Subcutaneous abdominal adipose tissue (tissue), 5 donors: ENCODE results near the gene ACTN4.

Experiments used
- H3K27ac ChIP-seq: one replicate; pipeline ENCODE4 v1.7.0; 2013; ENCODE audit warnings: low read depth, mild to moderate bottlenecking, inconsistent platforms, low read length, moderate library complexity
- H3K27me3 ChIP-seq, 5 donors: one replicate each; pipeline ENCODE4 v1.7.0; 2013; ENCODE audit warnings: low read length in 5 of 5, inconsistent platforms in 1 of 5; ENCODE audit not compliant: control insufficient read depth in 5 of 5, insufficient read depth in 4 of 5
- H3K36me3 ChIP-seq, 5 donors: one replicate each; pipeline ENCODE4 v1.7.0; 2013; ENCODE audit warnings: low read length in 5 of 5; ENCODE audit not compliant: control insufficient read depth in 5 of 5, insufficient read depth in 5 of 5
- H3K4me1 ChIP-seq, 5 donors: one replicate each; pipeline ENCODE4 v1.7.0; 2013; ENCODE audit warnings: low read length in 5 of 5, mild to moderate bottlenecking in 3 of 5, moderate library complexity in 1 of 5; ENCODE audit not compliant: control insufficient read depth in 5 of 5, insufficient read depth in 5 of 5
- H3K4me3 ChIP-seq, 5 donors: one replicate each; pipeline ENCODE4 v1.7.0; 2013; ENCODE audit warnings: low read length in 5 of 5, low read depth in 1 of 5
- H3K9ac ChIP-seq, 5 donors: one replicate each; pipeline ENCODE4 v1.7.0; 2013; ENCODE audit warnings: low read length in 5 of 5, mild to moderate bottlenecking in 4 of 5, moderate library complexity in 3 of 5
- H3K9me3 ChIP-seq, 5 donors: one replicate each; pipeline ENCODE4 v1.7.0; 2013; ENCODE audit warnings: low read length in 5 of 5; ENCODE audit not compliant: control insufficient read depth in 5 of 5
- donor health status: healthy.
- donor health status: healthy.
- donor health status: healthy.
- donor health status: healthy.
- donor health status: healthy.

ACTN4 gene

DNA sequence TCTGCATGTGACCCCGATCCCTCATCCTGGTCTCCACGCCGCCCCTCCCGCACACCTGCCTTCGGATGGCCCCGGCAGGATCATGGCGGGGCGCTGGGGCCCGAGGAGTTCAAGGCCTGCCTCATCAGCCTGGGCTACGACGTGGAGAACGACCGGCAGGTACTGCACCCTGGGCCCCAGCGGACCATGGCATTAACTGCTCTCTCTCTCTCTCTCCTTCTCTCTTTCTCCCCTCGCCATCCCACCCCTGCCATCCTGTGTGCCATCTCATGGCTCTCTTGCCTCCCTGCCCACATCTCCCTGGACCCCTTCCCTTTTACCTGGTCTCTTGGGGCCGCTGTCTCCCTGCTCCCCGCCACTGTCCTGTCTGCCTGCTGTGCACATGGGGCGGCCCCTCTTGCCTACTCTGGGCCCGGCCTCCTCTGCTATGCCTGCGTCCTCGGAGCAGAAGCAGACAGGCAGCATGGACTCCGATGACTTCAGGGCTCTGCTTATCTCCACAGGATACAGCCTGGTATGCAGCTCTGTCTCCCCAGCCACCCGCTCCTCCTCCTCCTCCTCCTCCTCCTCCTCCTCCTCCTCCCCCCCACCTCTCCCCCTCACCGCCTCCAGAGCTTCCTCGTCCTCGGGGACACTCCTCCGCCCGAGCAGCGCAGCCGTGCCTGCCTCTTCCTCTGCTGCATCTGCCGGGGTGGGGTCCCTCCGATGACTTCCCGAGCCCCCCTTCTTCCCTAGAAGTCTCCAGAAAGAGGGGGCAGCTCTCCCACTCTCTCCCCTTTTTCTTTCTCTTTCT lies 80.6 kb downstream of the ACTN4 start:
- Histone ChIP-seq H3K9ac (no peak overlapping the region), H3K27me3 (no peaks in the 10 kb centered on the region), H3K4me1 (peaks cover 0 to 24% (median 0%) of the 10 kb centered on the region in 5 donors), H3K36me3 (peaks cover 0 to 85% (median 78%) of the 10 kb centered on the region in 5 donors), H3K9me3 (no peaks in the 10 kb centered on the region), H3K4me3 (no peak overlapping the region), H3K27ac (no peak overlapping the region)

DNA sequence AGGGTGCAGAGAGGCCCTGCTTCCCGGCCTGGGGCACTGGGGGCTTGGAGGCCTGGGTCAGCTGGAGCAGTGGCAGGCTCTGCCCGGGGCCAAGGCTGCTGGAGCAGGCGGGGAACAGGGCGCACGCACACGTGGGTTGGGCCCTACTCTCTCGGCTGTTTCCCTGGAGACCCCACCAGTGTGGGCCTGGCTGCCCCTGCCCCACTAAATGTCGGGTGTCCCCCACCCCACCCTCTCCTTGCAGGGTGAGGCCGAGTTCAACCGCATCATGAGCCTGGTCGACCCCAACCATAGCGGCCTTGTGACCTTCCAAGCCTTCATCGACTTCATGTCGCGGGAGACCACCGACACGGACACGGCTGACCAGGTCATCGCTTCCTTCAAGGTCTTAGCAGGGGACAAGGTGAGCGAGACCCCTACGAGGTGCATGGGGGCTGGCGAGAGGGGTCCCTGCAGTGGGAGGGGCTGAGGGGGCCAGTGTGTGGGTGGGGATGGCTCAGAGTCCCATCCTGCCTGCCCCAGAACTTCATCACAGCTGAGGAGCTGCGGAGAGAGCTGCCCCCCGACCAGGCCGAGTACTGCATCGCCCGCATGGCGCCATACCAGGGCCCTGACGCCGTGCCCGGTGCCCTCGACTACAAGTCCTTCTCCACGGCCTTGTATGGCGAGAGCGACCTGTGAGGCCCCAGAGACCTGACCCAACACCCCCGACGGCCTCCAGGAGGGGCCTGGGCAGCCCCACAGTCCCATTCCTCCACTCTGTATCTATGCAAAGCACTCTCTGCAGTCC lies 81.5 kb downstream of the ACTN4 start:
- Histone ChIP-seq H3K27ac (no peak overlapping the region), H3K36me3 (peaks cover 0 to 76% (median 69%) of the 10 kb centered on the region in 5 donors), H3K4me3 (no peak overlapping the region), H3K27me3 (no peaks in the 10 kb centered on the region), H3K4me1 (peaks cover 0 to 29% (median 0%) of the 10 kb centered on the region in 5 donors), H3K9me3 (no peaks in the 10 kb centered on the region), H3K9ac (no peak overlapping the region)

DNA sequence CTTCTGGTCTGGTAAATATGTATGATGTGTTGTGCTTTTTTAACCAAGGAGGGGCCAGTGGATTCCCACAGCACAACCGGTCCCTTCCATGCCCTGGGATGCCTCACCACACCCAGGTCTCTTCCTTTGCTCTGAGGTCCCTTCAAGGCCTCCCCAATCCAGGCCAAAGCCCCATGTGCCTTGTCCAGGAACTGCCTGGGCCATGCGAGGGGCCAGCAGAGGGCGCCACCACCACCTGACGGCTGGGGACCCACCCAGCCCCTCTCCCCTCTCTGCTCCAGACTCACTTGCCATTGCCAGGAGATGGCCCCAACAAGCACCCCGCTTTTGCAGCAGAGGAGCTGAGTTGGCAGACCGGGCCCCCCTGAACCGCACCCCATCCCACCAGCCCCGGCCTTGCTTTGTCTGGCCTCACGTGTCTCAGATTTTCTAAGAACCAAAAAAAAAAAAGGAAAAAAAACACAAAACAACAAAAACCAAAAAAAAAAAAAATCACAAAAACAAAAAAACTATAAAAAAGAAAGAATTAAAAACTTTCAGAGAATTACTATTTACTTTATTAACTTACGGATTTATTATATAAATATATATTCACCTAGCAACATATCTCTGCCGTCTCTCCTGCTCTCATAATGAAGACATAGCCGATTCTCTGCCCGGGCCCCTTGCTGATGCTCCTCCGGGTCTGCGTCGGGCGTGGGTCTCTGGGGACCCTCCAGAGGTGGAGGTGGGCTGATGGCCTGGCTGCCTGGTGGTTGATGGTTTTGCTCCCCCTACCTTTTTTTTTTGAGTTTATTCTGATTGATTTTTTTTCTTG lies 82.4 kb downstream of the ACTN4 start:
- Histone ChIP-seq H3K36me3 (peaks cover 0 to 67% (median 60%) of the 10 kb centered on the region in 5 donors), H3K27ac (no peak overlapping the region), H3K9ac (no peak overlapping the region), H3K4me3 (no peak overlapping the region), H3K9me3 (no peaks in the 10 kb centered on the region), H3K4me1 (peaks cover 0 to 36% (median 0%) of the 10 kb centered on the region in 5 donors), H3K27me3 (no peaks in the 10 kb centered on the region)

DNA sequence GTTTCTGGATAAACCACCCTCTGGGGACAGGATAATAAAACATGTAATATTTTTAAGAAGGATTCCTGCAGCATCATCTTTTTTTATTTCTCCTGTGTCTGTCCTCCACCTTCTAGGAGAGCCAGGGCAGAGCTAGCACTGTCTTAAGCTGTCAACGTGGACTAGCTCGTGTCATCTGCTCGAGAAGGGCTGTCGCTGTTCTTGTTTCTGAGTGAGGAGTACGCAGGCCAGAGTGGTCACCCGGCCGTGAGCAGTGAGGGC lies 83.0 kb downstream of the ACTN4 start:
- Histone ChIP-seq H3K4me3 (no peak overlapping the region), H3K27me3 (no peaks in the 10 kb centered on the region), H3K9me3 (no peaks in the 10 kb centered on the region), H3K4me1 (peaks cover 0 to 40% (median 0%) of the 10 kb centered on the region in 5 donors), H3K36me3 (peaks cover 0 to 62% (median 55%) of the 10 kb centered on the region in 5 donors), H3K9ac (no peak overlapping the region), H3K27ac (no peak overlapping the region)

DNA sequence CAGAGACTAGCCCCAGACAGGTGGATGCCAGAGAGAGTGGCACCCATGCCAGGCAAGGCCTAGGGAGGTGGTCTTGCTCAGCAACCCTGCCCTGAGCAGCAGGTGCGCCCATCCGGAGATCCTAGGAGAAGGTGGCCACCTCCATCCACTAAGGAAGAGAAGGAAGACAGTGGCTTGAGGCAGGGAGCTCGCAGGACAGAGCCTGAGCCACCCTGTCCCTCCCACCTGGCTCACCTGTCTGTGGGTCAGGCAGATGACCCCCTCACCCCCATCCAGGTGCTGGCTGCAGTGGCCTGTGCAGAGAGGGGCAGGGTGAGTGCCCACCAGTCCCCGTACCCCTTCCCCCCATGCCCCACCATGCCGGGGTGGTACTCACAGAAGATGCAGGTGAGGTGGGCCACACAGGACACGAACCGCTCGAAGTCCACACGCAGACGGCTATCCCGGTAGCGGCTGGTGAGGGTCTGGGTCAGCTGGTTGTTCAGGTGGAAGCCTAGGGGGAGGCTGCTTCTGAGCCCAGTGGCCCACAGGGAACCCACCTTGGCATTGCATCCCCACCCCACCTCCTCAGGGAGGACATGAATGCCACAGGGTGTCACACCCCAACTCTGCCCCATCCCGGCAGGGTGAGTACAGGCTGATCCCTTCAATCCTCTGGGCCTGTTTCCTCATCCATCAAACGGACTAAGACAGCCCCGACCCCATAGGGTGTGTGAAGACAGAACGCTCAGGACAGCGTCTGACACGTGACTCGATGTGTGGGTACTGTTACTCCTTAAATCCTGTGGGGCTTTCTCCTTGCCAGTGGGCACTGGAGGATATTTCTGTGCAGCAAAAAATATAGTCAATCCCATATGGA lies 83.5 kb downstream of the ACTN4 start:
- Histone ChIP-seq H3K27ac (no peak overlapping the region), H3K36me3 (peaks cover 0 to 56% (median 49%) of the 10 kb centered on the region in 5 donors), H3K9me3 (no peaks in the 10 kb centered on the region), H3K4me1 (peaks cover 0 to 40% (median 0%) of the 10 kb centered on the region in 5 donors), H3K4me3 (no peak overlapping the region), H3K27me3 (no peaks in the 10 kb centered on the region), H3K9ac (no peak overlapping the region)

DNA sequence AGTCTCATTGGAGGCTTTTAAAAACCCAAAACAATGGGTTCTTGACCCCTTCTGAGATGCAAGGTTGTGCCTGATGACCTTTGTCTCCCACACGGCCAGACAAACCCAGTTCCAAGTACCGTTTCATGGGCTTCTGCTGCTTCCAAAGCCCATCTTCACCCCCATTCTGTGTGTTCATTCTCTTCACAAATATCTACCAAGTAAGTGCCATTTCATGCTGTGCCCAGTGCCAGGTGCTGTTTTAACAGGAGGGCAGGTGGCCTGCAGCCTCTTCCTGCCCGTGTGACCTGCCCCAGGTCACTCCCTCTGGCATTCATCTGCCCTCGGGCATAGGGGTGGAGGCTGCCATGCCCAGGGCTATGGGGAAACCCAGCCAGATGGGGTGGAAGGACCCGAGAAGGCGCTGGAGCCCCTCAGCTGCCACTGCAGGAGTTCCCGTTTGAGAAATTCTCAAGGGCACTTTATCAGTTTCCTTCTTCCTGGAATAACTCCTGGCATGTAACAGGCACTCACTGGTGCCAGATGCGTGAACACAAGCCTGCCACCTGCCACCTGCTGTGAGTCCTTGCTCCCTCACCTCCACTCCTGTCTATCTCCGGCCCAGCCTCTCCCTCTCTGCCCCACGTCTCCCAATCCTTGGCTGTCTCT lies 84.3 kb downstream of the ACTN4 start:
- Histone ChIP-seq H3K9ac (no peak overlapping the region), H3K4me1 (peaks cover 0 to 44% (median 0%) of the 10 kb centered on the region in 5 donors), H3K36me3 (peaks cover 0 to 48% (median 41%) of the 10 kb centered on the region in 5 donors), H3K27me3 (no peaks in the 10 kb centered on the region), H3K4me3 (no peak overlapping the region), H3K27ac (no peak overlapping the region), H3K9me3 (no peaks in the 10 kb centered on the region)

DNA sequence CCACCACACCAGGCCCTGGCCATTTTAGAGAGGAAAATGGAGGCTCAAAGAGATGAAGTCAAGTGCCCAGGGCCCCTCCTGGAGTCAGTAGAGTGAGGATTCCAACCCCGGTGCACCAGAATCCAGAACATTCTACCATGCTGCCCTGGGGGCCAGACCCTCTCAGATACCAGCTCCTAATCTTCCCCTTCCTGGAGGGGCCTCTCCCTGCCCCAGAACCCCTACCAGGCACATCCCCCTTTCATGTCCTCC lies 85.7 kb downstream of the ACTN4 start:
- Histone ChIP-seq H3K4me1 (peaks cover 0 to 41% (median 0%) of the 10 kb centered on the region in 5 donors), H3K9ac (no peak overlapping the region), H3K36me3 (peaks cover 0 to 34% (median 27%) of the 10 kb centered on the region in 5 donors), H3K27ac (peak overlapping the region; percentile 37), H3K9me3 (no peaks in the 10 kb centered on the region), H3K27me3 (no peaks in the 10 kb centered on the region), H3K4me3 (no peak overlapping the region)

DNA sequence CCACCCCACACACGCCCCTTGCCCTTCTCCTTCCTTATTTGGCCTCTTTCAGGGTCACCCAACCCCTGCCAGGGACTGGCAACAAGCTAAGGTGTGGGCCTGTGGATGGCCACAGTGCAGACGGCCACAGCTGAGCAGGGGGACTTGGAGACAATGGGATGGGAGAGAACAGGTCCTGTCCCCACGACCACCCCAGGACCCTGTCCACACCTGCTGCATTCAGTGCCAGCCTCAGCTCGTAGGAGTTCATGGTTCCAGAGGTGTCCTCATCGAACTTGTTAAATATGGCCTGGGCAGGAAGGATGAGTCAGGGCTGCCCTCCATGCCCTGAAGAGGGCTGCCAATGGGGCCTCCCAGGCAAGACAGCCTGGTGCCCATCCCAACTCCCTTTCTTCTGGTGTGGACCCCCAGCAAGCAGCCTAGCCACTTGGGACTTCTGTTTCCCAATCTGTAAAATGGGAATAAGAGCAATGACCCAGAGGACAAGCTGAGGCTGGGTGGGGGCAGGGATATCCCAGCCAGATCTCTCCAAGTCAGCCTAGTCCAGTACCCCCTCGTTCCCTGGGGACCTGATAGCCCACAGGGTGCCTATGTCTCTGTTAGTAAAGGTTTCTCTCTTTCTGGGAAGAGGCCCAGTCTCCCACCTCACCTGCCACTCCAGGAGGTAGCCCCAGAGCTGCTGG lies 86.2 kb downstream of the ACTN4 start:
- H3K27ac ChIP-seq = peak overlapping the region; percentile 37
- H3K27me3 ChIP-seq = no peaks in the 10 kb centered on the region
- peaks cover 0 to 30% (median 24%) of the 10 kb centered on the region in 5 donors for H3K36me3 ChIP-seq
- H3K9ac ChIP-seq = no peak overlapping the region
- no peak overlapping the region for H3K4me3 ChIP-seq
- no peaks in the 10 kb centered on the region for H3K9me3 ChIP-seq
- H3K4me1 ChIP-seq = peaks cover 0 to 41% (median 0%) of the 10 kb centered on the region in 5 donors

DNA sequence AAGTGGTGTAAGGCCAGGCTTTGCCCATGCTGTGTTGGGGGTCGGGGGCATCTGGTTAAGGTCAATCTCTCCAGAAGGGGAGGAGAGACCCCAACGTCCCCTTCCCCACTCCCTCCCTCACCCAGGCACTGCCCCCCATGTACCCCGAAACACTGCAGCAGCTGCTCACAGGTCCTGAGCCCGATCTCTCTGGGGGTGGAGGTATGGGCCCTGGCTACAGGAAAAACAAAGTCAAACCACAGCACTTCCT lies 86.7 kb downstream of the ACTN4 start:
- no peaks in the 10 kb centered on the region for H3K27me3 ChIP-seq
- peaks cover 0 to 25% (median 19%) of the 10 kb centered on the region in 5 donors for H3K36me3 ChIP-seq
- no peak overlapping the region for H3K9ac ChIP-seq
- H3K4me3 ChIP-seq = no peak overlapping the region
- peaks cover 0 to 41% (median 0%) of the 10 kb centered on the region in 5 donors for H3K4me1 ChIP-seq
- H3K27ac ChIP-seq = no peak overlapping the region
- H3K9me3 ChIP-seq = no peaks in the 10 kb centered on the region
